ENCODE data around the gene GRIP2.
A peak's percentile ranks its signal among the peaks of the same experiment; 100 is the strongest.

GRIP2 gene

GRCh38 chr3:14562121-14562890 is 22.2 kb upstream of the GRIP2 start:
- TF ChIP-seq CTCF (conservative IDR thresholded peaks at IDR 0.05; ENCODE audit: low read length), result no peak
- H3K4me3 ChIP-seq (ENCODE audit: low read length), result no peak overlapping the region
- peak; percentile 47 for DNase-seq (ENCODE audit: low read depth)

DNA sequence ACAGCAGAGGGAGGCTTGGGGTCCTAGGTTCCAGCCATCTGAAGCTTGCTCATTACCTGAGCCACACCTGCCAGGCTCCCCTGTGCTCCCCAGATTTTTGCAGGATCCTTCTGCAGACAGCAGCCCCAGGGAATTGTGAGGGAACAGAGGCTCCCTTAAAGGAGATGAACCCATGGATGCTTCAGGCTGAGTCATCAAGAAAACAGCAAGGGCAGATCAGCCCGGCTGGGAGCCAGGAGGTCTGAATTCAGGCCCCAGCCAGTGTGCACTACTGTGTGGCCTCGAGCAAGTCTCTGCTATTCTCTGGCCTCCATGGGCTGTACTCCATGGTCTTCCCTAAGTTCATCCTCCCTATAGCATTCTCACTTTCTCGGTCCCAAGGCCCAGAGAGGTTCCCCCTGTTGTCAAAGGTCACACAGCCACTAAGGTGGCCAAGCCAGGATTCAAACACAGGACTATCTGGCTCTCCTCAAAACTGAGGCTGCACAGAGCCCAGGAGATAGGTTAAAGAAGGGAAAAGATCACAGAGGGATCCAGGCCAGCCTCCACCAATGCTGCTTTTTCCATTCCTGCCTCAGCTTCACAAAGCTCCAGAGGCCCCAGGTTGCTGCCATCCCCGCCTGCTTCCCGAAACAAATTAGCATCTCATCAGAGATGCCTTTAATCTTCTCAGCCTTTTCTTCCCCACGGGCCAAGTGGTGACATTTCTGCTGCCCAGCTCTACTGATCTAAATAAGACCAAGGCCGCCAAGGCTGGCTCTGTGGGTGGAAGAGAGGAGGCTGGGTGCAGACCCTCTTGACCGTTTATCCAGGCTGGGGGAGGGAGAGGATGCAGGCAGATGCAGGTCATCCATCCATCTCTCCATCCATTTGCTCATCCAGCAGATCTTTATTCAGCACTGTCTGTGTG is 21.2 kb upstream of the GRIP2 start:
- no peak overlapping the region for H3K4me3 ChIP-seq (ENCODE audit: low read length)
- peak; percentile 56 for DNase-seq (ENCODE audit: low read depth)
- no peak for TF ChIP-seq CTCF (conservative IDR thresholded peaks at IDR 0.05; ENCODE audit: low read length)

DNA sequence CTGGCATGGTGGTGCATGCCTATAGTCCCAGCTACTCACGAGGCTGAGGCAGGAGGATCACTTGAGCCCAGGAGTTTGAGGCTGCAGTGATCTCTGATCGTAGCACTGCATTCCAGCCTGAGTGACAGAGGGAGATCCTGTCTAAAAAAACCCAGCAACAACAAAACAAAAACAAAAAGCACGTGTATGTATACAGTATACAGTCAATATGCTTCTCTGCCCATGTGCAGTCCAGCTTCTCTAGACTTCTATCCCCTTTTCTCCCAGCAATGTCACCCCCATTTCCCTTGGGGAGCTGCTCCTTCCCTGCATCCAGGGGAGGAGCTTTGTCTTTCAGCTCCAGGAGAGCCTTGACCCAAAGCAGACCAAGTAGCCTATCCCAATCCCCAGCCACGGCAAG is 20.0 kb upstream of the GRIP2 start:
- no peak for DNase-seq (ENCODE audit: low read depth)
- no peak overlapping the region for H3K4me3 ChIP-seq (ENCODE audit: low read length)
- no peak for TF ChIP-seq CTCF (conservative IDR thresholded peaks at IDR 0.05; ENCODE audit: low read length)

DNA sequence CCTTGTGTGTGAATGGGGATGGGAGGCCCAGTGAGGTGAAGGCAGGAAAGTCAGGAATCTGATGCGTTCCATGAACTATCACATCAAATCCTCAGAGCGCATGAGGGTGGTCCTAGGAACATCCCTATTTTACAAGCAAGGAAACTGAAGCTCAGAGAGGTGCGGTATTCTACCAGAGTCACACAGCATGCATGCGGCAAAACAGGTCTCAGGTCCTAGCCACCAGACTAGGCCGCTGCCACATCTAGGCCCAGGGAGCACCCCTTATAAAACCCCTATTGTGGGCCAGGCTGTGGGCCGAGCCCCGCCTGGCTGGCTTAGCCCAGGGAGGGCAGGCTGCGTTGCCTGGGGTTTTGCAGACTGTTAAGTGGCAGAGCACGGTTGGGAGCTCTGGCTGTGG is 17.9 kb upstream of the GRIP2 start:
- no peak overlapping the region for H3K4me3 ChIP-seq (ENCODE audit: low read length)
- no peak for DNase-seq (ENCODE audit: low read depth)
- no peak for TF ChIP-seq CTCF (conservative IDR thresholded peaks at IDR 0.05; ENCODE audit: low read length)

GRCh38 chr3:14555835-14556234 is 15.7 kb upstream of the GRIP2 start:
- TF ChIP-seq CTCF (conservative IDR thresholded peaks at IDR 0.05; ENCODE audit: low read length), result no peak
- H3K4me3 ChIP-seq (ENCODE audit: low read length), result no peak overlapping the region
- no peak for DNase-seq (ENCODE audit: low read depth)

DNA sequence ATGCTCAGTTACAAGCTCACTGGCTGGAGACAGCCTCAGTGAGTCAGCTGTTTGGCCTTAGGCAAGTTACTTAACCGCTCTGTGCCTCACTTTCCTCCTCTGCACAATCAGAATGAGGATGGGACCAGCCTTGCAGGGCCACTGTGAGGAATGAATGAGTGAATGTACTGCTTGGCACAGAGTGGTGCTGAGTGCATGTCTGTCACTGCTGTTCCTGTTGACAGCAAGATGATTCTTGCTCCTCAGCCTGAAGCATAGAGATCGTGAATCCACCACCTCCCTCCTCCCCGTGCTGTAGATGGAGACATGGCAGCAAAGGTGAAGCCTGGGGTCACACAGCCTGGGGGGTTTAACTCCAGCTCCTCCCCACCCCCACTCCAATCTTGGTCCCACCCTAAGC is 14.6 kb upstream of the GRIP2 start:
- no peak for TF ChIP-seq CTCF (conservative IDR thresholded peaks at IDR 0.05; ENCODE audit: low read length)
- no peak overlapping the region for H3K4me3 ChIP-seq (ENCODE audit: low read length)
- no peak for DNase-seq (ENCODE audit: low read depth)

Measured in AG10803 (cell line).